OCI-LY1 (cell line): ENCODE results near the gene PDE4D.

Source experiments
- H2AFZ ChIP-seq: fragments of 200-600 bp; sonication (generic), shearing (Covaris generic); 2 replicates; pipeline ENCODE4 v1.6.0; 2014; ENCODE audit warnings: antibody characterized with exemption, mild to moderate bottlenecking, low read length
- H3F3A ChIP-seq: fragments of 200-600 bp; sonication (generic), shearing (Covaris generic); 2 replicates; pipeline ENCODE4 v1.6.0; 2014; ENCODE audit warnings: mild to moderate bottlenecking, antibody characterized with exemption, low read length, moderate library complexity; ENCODE audit not compliant: insufficient read depth
- H3K27ac ChIP-seq: fragments of 200-600 bp; sonication (generic); 2 replicates; pipeline ENCODE4 v1.5.1; 2014; ENCODE audit warnings: low read length, mixed run types, mild to moderate bottlenecking, low read depth; ENCODE audit not compliant: poor library complexity, severe bottlenecking
- H3K27me3 ChIP-seq: fragments of 200-600 bp; sonication (generic); 2 replicates; pipeline ENCODE4 v1.6.0; 2014; ENCODE audit warnings: antibody characterized with exemption, mild to moderate bottlenecking, low read length, moderate library complexity; ENCODE audit not compliant: insufficient read depth
- H3K36me3 ChIP-seq: fragments of 200-600 bp; sonication (generic); 2 replicates; pipeline ENCODE4 v1.6.1; 2014; ENCODE audit warnings: mild to moderate bottlenecking, antibody characterized with exemption, low read length, moderate library complexity, mixed read lengths; ENCODE audit not compliant: insufficient read depth
- H3K4me1 ChIP-seq: fragments of 200-600 bp; sonication (generic); 2 replicates; pipeline ENCODE4 v1.5.1; 2014; ENCODE audit warnings: mild to moderate bottlenecking, low read length, moderate library complexity; ENCODE audit not compliant: insufficient read depth, severe bottlenecking
- H3K4me2 ChIP-seq: fragments of 200-600 bp; sonication (generic), shearing (Covaris generic); 2 replicates; pipeline ENCODE4 v1.6.1; 2014; ENCODE audit warnings: low read length
- H3K4me3 ChIP-seq: fragments of 200-600 bp; sonication (generic); 2 replicates; pipeline ENCODE4 v1.5.1; 2014; ENCODE audit warnings: low read length, low read depth, mild to moderate bottlenecking, mixed read lengths; ENCODE audit not compliant: poor library complexity, severe bottlenecking
- H3K79me2 ChIP-seq: fragments of 200-600 bp; shearing (Covaris generic); 2 replicates; pipeline ENCODE4 v1.6.1; 2016; ENCODE audit warnings: mixed run types, low read length, mixed read lengths; ENCODE audit not compliant: insufficient read depth
- H3K9ac ChIP-seq: fragments of 200-600 bp; sonication (generic), shearing (Covaris generic); 2 replicates; pipeline ENCODE4 v1.6.1; 2014; ENCODE audit warnings: mild to moderate bottlenecking, low read length, mixed read lengths
- H3K9me2 ChIP-seq: fragments of 200-600 bp; sonication (generic), shearing (Covaris generic); 2 replicates; pipeline ENCODE4 v1.6.1; 2014; ENCODE audit warnings: low read depth, mild to moderate bottlenecking, low read length, mixed read lengths
- H3K9me3 ChIP-seq: fragments of 200-600 bp; shearing (Covaris generic); 2 replicates; pipeline ENCODE4 v1.6.1; 2014; ENCODE audit warnings: low read length, mixed read lengths
- H4K20me1 ChIP-seq: fragments of 200-600 bp; sonication (generic), shearing (Covaris generic); 2 replicates; pipeline ENCODE4 v1.6.0; 2016; ENCODE audit warnings: mild to moderate bottlenecking, low read length; ENCODE audit not compliant: insufficient read depth
- EZH2 ChIP-seq: fragments of 200-600 bp; sonication (generic), shearing (Covaris generic); IDR thresholded peaks from 2 replicates; pipeline ENCODE4 v1.8.0; 2017; ENCODE audit warnings: borderline replicate concordance, mixed run types, mild to moderate bottlenecking, antibody characterized with exemption, low read length, moderate library complexity, mixed read lengths
- TF ChIP-seq, protein P1 (sequence below): fragments of 200-600 bp; sonication (generic), shearing (Covaris generic); IDR thresholded peaks from 2 replicates; pipeline ENCODE4 v1.5.1; 2017; ENCODE audit warnings: mild to moderate bottlenecking, antibody characterized with exemption, low read length, moderate library complexity, mixed read lengths

The PDE4D gene

DNA sequence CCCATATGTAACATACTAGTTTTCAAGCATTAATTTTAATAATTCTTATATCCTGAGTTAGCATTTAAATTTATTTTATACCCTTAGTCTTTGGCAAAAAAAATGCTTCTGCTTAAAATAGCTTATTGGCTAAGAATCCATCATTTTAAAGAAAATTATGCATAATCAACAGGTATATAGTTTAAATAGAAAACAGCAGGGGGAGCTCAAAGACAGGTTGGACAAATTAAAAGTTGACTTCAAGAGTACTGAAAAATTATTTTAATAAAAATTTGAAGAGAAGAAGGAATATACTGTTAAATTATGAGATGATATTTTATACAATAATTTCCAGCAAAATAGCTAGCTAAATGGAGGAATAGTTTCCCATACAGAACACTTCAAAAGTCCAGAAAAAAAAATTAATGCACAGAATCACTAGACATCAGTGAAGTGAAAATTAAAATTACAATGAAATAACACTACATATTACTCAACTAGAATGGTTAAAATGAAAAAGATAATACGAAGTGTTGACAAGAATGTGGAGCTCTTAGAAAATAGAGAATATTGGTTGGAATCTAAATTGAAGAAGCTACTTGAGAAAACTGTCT is 387.1 kb downstream of the PDE4D start:
- H3K9me2 ChIP-seq: no peaks in the 10 kb centered on the region
- TF ChIP-seq, protein P1, sequence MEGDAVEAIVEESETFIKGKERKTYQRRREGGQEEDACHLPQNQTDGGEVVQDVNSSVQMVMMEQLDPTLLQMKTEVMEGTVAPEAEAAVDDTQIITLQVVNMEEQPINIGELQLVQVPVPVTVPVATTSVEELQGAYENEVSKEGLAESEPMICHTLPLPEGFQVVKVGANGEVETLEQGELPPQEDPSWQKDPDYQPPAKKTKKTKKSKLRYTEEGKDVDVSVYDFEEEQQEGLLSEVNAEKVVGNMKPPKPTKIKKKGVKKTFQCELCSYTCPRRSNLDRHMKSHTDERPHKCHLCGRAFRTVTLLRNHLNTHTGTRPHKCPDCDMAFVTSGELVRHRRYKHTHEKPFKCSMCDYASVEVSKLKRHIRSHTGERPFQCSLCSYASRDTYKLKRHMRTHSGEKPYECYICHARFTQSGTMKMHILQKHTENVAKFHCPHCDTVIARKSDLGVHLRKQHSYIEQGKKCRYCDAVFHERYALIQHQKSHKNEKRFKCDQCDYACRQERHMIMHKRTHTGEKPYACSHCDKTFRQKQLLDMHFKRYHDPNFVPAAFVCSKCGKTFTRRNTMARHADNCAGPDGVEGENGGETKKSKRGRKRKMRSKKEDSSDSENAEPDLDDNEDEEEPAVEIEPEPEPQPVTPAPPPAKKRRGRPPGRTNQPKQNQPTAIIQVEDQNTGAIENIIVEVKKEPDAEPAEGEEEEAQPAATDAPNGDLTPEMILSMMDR: peak; percentile 47
- no peak for TF ChIP-seq EZH2
- H3K36me3 ChIP-seq: no peaks in the 10 kb centered on the region
- H3K79me2 ChIP-seq: no peaks in the 10 kb centered on the region
- no peaks in the 10 kb centered on the region for H3K9me3 ChIP-seq
- H3F3A ChIP-seq: no peaks in the 10 kb centered on the region
- no peaks in the 10 kb centered on the region for H3K4me1 ChIP-seq
- H4K20me1 ChIP-seq: no peaks in the 10 kb centered on the region
- no peak overlapping the region for H3K4me2 ChIP-seq
- no peak overlapping the region for H2AFZ ChIP-seq
- no peak overlapping the region for H3K9ac ChIP-seq
- no peaks in the 10 kb centered on the region for H3K27me3 ChIP-seq
- no peak overlapping the region for H3K27ac ChIP-seq
- no peak overlapping the region for H3K4me3 ChIP-seq

GRCh38 chr5:59504043-59504442 is 389.5 kb downstream of the PDE4D start:
- Histone ChIP-seq H2AFZ (no peak overlapping the region), H3K9me2 (no peaks in the 10 kb centered on the region), H3K27me3 (no peaks in the 10 kb centered on the region), H3K79me2 (no peaks in the 10 kb centered on the region), H4K20me1 (no peaks in the 10 kb centered on the region), H3K27ac (no peak overlapping the region), H3K9ac (no peak overlapping the region), H3K9me3 (no peaks in the 10 kb centered on the region), H3K4me1 (no peaks in the 10 kb centered on the region), H3K36me3 (no peaks in the 10 kb centered on the region), H3F3A (no peaks in the 10 kb centered on the region), H3K4me2 (no peak overlapping the region), H3K4me3 (no peak overlapping the region)
- no peak for TF ChIP-seq EZH2
- TF ChIP-seq, protein P1: no peak

- no peaks in the 10 kb centered on the region for H3K79me2 ChIP-seq
- H3K9me2 ChIP-seq: no peaks in the 10 kb centered on the region
- no peak overlapping the region for H3K4me3 ChIP-seq
- H2AFZ ChIP-seq: no peak overlapping the region
- no peak overlapping the region for H3K4me2 ChIP-seq
- H3K36me3 ChIP-seq: no peaks in the 10 kb centered on the region
- H3K9ac ChIP-seq: no peak overlapping the region
- H3K27ac ChIP-seq: no peak overlapping the region
- no peaks in the 10 kb centered on the region for H3K27me3 ChIP-seq
- H3F3A ChIP-seq: no peaks in the 10 kb centered on the region
- TF ChIP-seq, protein P1: no peak
- TF ChIP-seq EZH2: no peak
- no peaks in the 10 kb centered on the region for H3K9me3 ChIP-seq
- no peaks in the 10 kb centered on the region for H4K20me1 ChIP-seq
- H3K4me1 ChIP-seq: no peaks in the 10 kb centered on the region
Measured at GRCh38 chr5:59503220-59503619, 390.3 kb downstream of the PDE4D start.
